Stimulated activated CD4-positive, alpha-beta T cell treated with anti-CD3 and anti-CD28 coated beads, Interleukin-1b, Interleukin-23, amount 100 ng/mL, for 4 hours (primary cell): Measurements from ENCODE around the gene CADPS.

Experiments used
- DNase-seq, 2 donors: peaks; one replicate each; pipeline ENCODE4 v3.0.0-alpha.2; 2020; ENCODE audit warnings: low read depth in 2 of 2

The CADPS gene

DNA sequence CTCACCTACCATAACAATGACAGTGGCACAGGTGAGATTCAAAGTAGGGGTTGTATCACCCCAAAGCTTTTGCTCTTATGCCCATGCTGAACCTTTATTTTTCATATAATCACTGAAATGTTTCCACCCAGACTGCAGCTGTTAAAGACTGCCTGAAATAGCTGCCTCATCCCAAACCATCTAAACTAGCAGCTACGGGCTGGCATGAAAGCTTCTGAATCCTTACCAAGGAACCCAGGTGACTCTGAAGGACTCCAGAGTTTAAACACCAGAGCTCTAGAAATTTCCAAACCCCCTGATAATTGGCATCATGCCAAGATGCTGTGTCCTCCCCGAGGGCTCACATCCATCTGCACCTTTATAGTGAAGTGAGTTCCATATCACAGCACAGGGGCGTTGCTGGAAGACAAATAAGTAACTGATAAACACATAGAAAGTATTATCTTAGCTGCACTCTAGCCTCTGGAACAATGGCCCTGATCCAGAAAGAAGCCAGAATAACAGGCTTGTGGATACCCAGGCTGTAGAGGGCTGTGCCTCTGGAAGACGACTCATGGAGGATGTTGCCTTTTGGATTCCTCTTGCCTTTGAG, 238.9 kb downstream of the CADPS start:
- no peak for DNase-seq

DNA sequence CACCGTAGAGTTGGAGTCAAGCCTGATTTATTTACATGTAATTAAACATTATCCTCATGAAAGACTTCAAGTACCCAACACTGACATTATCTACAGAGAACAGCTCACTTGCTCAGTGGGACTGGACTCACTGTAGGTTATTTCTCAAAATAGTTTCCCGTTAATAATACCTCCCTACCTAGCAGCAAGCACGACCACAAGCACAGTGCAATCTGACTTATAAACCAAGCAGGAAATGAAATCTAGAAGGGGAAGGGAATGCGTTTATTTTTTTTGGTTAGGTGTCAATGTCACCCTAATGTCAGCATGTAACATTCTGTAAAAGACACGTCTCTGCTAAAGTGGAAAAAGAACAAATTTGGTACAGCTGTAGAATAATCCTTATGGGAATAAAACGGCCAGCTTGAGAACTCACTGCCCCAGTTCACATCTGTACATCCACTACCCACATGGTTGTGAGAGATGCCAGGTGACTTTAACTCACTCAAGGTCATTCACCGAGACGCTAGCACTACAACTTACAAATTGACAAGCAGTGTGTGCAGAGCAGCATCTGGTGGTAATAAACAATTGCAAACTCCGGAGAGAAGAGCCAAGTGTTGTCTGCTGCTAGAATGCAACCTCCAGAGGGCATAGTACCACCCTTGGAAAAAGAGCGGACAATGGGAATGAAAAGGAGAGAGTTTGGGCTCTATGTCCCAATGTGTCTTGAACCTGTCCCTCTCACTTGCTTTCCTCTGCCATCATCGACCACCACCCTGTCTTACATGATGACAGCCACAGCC, 242.5 kb downstream of the CADPS start:
- DNase-seq = no peak

DNA sequence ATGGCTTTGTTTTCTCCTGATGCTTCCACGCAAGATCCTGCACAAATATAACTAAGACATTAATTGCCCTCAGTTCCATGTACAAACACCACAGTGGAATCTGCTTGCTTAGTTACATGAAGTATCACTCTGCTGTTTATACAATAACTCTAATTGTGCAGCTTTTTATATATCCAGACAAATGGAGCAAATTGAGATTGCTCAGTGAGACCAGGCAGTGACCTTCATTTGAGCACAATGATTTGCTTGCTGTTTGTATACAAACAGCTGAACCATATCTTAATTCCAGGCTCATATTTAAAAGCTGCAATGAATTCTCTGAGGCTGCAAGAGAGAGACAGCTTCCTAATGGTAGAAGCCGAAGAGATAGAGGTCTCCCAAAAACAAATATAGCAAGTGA, 243.7 kb downstream of the CADPS start:
- DNase-seq = no peak

DNA sequence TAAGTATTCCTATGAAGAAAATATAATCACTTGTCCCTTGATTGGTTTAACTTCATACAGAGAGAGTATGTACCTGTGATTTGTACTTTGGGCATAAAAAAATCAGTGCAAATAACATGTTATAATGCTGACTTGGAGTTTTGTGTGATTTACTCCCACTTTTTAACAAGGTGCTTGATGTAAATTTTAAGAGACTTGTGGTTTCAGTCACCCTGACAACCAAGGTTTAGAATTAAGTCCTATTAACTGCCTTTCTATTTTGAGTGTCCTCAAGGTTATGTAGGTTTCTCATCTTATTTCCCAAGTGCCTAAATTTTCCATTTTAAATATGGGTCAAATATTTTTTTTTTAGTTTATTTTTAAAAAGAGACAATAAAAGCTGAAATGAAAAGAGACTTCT, 244.6 kb downstream of the CADPS start:
- no peak for DNase-seq

DNA sequence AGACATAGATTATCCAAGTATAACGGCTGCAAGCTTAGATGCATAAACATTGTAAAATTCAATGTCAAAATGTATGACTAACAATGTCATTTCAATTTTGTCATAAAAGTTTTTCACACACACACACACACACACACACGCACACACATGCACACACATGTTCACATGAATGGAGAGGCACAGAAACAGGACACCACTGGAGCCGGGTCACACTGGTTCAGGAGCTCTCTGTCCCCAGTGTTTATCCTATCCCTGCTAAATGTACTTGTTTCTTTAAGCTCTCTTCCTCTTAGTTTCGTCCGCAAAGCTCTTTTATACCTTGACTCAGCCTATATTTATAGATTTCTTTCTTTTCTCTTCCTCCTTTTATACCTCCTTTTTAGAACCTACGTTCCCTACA, 249.9 kb downstream of the CADPS start:
- DNase-seq = no peak

DNA sequence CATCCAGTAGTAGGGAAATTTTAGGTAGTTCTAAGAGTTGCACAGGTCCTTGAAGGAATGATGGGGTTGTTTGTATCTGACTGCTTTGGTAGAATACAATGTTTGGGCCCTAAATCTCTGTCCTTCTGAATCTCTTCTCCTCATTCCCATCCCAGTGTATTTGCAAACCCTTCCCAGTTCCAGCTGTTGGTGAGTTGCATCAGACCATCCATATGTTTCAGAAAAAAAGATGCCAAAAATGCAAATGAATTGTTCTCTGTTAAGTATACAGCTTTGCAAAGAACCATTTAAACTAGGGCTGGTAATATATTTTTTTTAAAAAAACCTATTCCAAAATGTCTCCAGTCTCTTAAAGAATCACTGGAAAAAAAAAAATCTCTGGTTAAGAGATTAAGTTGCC, 251.0 kb downstream of the CADPS start:
- no peak for DNase-seq

DNA sequence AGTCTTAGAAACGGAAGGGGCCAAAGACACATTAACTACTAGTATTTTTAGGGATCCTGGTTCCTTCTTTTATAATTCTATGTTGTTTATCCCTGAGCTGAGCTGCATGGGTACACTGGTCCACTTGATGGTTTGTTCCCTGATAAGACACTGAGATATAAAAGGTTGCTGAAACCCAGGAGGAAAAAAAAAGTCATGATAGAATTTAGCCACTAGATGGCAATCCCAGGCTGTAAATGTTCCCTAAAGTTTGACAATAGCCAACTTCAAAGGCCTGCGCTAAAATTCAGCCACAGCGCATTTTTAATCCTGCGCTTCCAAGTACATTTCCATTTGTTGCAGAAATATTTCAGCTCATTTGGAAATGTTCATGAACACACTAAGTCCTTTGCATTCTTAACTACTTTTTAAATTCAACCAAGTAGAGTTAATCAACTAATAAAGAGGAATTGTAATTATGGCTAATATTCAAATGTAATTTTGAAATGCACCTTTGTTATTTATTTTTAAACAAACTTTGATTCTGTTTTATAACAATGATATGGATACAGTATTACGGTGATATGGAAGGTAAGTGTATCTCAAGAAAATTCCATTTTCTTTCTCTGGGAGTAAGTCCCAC, 252.6 kb downstream of the CADPS start:
- DNase-seq = no peak

DNA sequence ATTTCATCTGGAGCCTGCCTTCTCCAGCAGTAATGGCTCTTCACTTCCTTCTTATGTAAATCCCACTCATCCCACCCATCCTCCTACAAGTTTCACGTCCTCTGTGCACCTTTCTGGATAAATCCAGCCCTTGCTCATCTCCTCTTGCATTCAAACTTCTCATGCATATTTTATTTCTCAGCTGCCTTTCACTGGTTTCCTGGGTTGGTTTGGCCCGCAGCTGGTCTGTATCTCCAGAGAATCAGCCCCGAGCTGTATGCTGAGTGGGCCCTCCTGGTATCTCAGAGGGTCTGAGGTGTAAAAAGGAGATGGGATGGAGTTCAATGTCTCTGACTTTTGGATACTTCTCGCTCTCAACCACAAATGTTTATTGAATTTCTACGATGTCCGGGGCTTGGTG, 253.3 kb downstream of the CADPS start:
- no peak for DNase-seq

DNA sequence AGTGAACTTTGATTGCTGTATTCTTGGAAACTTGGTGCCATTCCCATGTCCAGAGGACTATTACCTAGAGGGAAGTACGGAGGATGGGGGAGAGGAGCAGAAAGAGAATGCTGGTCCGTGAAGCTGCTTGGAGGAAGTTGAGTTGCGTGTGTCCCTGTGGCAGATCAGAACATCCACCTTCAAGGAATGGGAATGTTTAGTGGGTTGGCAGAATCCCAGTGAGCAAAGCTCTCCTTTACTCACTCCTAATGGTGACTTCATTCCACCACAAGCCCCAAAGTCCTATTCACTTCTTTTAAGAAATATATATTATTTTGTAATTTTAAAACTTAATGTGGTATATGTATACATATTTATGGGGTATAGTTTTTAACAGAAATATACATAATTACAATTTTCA, 254.0 kb downstream of the CADPS start:
- DNase-seq = no peak

DNA sequence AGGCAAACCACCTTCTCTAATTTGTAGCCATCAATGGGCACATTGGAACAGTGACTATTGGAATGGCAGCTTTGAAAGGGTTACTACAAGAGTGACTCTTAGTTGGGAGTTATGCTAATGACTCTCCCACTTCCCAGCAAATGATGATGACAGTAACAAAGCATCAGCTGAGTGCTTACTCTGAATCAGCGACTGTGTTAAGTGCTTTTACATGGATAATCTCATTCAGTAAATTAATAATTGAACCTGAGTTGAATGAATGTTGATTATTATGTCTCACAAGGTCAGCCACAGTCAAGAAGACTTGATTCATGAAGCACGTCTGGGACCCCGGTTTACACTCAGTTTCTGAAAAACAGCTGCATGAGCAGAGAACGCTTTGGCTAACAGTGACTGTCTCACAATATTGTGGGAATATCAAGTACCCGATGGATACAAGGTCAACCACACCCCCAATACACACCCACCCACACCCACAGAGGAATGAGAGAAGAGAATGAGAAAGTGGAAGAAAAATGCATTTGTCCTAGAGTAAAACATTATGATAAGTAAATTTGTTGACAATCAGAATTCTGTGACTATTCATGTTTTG, 259.9 kb downstream of the CADPS start:
- no peak for DNase-seq

DNA sequence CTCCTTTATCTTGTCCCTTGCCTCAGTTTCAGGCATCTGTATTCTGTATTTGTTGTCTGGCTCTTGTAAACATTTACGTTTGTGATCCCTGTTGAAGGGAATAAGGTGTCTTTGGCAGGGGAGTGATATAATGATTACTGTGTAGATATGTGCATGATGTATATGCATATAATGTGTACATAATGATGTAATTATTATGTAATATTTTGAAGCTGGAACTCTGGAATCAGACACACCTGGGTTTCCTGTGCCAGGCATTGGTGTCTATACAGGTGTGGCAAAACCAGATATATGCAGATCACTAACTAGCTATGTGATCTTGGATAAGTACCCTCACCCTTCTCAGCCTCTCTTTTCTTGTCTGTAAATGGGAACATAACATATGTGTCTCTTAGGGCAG, 260.7 kb downstream of the CADPS start:
- no peak for DNase-seq

DNA sequence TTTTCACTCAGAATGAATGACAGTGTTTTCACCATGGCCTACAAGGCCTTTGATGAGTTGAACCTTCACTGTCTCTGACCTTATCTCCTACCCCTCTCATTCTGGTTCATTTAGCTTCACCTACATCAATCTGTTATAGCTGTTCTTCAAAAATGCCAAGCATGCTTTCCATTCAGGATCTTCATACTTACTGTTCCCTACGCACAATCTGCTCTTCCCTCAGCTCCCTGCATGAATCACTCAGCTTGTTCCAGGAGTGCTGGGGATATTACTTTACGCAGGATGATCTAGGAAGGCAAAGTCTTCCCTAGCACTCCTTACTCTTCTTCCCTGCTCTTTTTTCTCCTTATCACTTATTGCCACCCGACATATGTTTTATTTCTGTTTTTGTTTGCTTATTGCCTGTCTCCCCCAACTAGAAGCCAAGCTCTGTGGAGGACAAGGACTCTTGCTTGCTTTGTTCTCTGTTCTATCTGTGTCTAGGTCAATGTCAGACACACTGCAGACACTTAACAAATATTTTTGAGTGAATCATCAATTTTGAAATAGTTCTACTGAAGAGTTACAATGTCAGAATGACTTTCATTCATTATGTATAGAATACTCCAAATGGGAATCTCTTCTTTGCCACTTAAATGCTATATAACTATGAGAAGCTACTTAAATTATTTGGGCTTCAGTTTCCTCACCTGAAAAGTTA, 263.5 kb downstream of the CADPS start:
- DNase-seq = no peak

DNA sequence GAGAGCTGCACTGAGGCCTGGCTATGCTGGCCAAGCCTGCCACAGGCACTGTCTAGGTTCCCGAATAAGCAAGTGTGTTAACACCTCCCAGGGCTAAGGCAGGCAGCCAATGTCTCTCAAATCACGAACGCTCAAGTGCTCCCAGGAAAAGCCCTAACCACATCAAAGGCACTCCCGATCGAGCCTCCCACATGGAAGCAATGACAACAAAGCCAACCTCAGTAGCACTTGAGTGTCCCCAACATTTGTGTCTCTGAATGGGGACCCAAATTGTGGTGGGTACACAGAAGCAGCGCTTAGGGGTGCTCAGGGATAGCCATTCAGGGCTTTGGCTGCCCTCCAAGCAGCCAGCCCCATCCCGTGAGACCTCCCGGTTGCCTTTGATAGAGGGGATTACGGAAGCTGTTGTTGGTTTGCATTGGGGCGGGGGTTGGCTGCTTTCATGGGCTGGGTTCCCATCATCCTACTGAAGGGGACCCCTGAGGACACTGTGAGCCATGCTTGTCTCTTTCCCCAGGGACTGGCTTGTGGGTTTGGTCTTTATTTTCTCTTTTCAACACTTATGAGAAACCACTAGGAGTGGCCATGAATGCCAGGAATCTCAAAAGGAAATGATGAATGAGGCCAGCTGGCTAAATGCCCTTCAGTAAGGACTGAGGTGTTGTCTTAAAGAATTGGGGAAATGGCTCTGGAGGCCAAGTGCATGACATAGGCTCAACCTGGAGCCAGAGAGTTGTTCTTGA, 267.8 kb downstream of the CADPS start:
- no peak for DNase-seq

DNA sequence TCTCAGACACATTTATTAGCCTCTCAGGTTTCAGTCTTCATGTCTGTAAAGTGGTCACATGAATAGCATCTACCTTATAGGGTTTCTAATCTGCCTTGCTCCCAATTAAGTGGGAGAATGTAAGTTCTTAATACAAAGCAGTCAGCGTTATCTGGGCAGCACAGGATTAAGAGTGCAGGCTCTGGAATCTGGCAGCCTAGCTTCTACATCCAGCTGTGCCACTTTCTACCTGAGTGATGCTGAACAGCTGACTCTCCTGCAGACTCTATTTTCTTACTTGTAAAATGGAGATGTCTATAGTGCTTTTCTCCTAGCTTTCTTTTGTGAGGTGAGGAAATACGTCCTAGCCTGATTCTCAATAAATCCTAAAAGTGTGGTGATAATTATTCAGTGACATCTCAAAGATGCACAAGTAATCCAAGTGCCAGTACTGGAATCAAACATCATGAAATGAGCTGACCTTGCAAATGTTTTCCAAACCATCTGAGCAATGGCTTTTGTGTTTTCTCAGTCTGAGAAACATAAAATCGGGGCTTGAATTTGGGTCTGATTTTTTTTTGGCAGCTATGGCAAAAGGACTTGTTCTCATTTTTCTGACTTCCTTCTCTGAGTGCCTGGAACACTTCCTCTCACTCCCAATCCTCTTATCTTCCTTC, 269.7 kb downstream of the CADPS start:
- DNase-seq = no peak

DNA sequence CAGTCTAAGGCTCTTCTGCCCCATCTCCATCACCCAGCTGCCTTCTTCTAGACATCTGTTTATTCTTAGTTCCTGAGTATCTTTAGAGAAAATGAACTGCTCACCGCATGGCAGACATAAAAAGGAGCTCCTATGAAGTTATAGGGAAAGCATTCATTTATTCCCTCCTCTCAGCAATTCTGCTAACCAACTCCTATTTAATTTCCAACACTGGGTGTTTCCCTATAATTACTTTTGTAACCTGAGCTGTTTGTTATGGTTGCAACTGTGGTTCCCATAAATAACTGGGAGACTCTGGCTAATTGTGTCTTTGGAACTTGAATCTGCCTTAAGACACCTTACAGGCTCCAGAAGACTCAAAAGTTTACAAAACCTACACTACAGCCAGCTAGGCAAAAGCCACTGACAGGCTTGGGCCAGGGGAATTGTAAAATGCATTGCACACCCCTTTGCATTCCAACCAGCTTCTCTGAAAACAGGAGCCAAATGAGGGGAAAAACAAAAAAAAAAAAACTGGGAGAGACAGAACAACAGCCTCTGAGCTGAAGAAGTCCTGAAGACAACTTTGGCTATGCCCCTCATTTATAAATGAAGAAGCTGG, 270.4 kb downstream of the CADPS start:
- no peak for DNase-seq

DNA sequence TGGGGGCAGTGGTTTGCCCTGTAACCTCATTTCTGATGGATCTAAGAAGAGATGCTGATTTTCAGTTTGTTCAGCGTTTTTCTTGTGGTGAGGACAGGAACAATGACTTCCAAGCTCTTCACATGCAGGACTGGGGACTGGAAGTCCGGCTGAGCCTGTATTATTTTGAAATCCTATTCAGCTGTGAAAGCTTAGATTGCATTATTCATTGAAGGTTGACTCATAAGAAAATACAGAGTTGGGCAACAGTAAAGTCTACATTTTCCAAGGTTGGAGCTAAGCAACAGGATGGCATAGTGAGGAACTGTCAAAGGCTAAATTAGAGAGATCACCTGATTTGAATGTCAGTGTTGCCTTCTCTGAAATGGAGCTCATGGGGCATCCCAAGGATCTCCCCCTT, 270.9 kb downstream of the CADPS start:
- no peak for DNase-seq

DNA sequence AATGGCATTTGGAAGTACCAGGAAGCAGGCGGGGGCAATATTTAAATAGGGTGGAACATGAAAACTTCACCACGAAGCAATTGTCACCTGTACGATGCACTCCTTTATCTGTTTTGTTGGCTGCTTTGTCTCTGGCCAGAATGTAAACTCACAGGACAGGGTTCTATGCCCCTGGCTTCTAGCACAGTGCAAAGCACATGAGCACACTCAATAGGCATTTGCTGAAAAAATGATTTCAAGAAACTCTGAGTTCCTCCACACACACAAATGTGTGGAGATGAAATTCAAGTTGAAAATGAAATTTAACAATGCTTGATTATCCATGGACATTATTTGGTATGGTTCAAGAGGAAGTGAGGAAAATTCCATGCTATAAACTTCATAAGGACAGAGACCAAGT, 272.2 kb downstream of the CADPS start:
- no peak for DNase-seq

DNA sequence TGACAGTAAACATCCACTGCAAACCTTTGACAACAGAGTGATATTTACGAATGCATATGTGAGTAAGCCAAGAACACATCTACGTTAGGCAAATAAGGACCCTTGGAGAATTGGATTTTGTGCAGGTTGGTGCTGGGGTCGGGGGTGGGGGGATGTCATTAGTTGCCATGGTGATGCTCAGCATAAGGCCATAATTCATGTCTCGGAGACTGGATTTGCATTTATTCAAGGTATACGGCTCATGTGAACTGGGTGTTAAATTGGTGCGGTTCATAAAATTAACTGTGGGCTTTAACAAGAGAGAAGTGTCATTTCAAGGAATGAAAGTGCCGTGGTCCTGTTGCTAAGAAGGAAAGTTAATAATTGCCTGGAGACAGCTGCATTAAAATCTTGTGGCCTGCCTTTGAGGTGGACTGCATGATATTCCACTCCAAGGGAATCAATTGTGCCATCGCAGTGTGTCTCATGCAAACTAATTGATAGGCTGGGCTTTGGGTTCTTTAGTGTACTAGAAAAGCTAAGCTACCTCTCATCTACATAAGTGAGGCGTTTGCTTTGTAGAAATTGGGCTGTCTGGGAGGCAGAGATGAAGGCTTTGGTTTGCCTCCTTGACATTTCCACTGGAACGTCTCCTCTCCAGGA, 273.0 kb downstream of the CADPS start:
- no peak for DNase-seq

DNA sequence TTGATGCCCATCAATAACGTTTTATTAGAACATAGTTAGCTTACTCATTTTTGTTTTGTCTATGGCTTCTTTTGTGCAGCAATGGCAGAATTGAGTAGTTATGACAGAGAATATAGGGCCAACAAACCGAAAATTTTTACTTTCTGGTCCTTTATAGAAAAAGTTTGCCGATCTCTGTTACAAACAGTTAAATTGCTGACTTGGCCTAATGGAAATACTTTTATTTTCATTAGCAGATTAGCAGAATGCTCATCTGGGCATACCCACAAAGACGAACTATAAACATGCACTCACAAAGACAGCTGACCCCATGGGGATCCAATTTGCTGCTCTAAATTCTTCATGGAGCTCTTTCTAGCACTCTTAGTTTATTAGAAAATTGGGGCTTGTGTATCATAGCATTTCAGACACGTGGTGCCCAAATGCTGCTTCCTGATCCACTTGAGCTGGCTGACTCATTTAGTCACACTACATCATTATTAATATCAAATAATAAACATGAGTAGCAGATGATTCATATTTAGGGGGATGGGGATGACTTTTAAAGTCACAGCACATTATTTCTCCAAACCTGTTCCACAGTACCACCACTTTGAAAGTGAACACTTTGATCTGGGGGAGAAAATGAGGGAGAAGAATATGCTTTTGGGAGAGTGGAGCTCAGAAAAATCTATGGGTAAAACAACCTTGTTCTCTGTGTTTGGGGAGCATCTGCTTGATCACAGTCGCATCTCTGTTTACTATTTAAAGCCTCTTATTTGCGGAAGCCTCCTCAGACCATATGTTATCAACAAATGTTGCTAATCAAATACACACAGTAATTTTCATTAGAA, 273.8 kb downstream of the CADPS start:
- DNase-seq = no peak
